ENCODE measurements around the gene MAPKAP1. TPM values are rescaled to one million over a fixed set of nuclear protein-coding genes. Genes with fewer than 3 reads are reported as not detected.

Gene MAPKAP1
- total and polyA plus RNA-seq, 8 donors: 32.7 to 212 (median 78.2) TPM

DNA sequence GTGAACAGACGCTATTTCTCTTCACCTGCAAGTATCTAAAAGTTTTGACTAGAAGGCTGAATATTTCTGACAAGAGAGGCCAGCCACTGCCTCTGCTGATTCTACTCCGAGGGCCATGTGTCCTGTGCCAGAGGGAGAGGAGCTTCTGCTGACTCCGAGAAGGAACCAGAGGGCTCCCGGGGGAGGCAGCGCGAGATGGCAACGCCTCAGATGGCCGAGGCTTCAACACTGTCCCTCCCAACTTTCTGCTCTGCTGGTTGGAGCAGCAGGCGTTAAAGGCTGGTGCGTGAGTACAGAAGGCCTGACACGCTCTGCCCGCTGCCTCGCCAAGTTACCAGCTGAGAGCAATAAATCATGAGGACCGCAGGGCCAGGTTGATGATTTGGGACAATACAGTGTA is 266.6 kb downstream of the MAPKAP1 start:
- peak in 1 of 2 donors; percentile 20 for DNase-seq
- H3K27me3 ChIP-seq: no peaks in the 10 kb centered on the region
- intact Hi-C loops (cut with DNase I; ENCODE audit: low total_unique reads): no loop called here
- no peak for TF ChIP-seq CTCF (IDR thresholded peaks at IDR 0.05)
- TF ChIP-seq EP300 (IDR thresholded peaks at IDR 0.05): no peak
- TF ChIP-seq POLR2AphosphoS5 (IDR thresholded peaks at IDR 0.05): no peak
- TF ChIP-seq POLR2A (IDR thresholded peaks at IDR 0.05): no peak
- peaks cover 13 to 77% (median 65%) of the 10 kb centered on the region in 4 donors for H3K36me3 ChIP-seq
- no peaks in the 10 kb centered on the region for H3K9me3 ChIP-seq
- H3K27ac ChIP-seq: no peak overlapping the region
- 79 to 90% (median 87%) methylated on average over 13 to 14 of the region's 14 CpGs for WGBS, 5 donors
- H3K4me3 ChIP-seq: no peak overlapping the region
- no peaks in the 10 kb centered on the region for H3K4me1 ChIP-seq

DNA sequence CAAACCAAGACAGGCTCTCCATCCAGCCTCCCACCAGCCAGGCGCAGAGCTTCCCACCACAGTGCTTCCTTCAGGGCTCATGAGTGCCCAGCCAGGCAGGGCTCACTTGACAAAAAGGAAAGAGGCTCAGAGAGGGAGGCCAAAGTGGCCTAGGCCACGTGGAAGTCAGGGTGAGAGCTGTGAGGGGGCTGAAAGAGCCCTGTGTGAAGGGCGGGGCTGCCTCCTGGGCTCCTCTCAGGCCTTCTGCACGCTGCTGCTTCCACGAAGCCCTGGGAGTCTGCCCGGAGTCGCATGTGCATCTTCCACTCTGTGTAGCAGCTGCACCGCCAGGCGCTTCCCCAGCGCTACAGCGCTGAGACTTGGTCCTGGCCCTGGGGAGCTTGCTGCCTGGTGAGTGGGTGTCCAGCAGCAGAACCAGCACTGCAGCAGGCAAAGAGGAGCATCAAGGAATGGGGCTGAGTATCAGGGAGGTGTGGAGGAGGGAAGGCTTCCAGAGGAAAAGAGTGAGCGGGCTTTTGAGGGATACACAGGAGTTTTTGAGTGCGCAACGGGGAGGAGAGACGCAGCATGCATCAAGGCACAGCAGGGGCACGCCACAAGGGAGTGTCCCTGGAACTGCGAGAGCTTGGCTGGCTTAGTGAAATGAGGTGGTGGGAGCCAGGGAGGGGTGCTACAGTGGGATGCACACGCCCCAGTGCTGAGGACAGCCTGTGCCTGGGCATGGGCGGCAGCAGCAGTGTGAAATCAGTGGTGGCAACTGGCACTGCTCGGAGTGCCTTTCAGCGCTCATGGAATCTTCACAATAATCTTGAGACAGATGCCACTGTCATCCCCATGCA is 267.4 kb downstream of the MAPKAP1 start:
- Histone ChIP-seq H3K4me3 (no peak overlapping the region), H3K27me3 (no peaks in the 10 kb centered on the region), H3K4me1 (no peaks in the 10 kb centered on the region), H3K36me3 (peaks cover 13 to 70% (median 65%) of the 10 kb centered on the region in 4 donors), H3K9me3 (no peaks in the 10 kb centered on the region), H3K27ac (no peak overlapping the region)
- TF ChIP-seq POLR2AphosphoS5 (IDR thresholded peaks at IDR 0.05) (no peak), EP300 (IDR thresholded peaks at IDR 0.05) (no peak), CTCF (IDR thresholded peaks at IDR 0.05) (no peak), POLR2A (IDR thresholded peaks at IDR 0.05) (no peak)
- 86 to 95% (median 94%) methylated on average over 16 to 21 of the region's 21 CpGs for WGBS, 5 donors
- intact Hi-C loops (cut with DNase I; ENCODE audit: low total_unique reads): no loop called here
- DNase-seq: peak in 1 of 2 donors; percentile 11

GRCh38 chr9:125438506-125439433 is 268.2 kb downstream of the MAPKAP1 start:
- intact Hi-C loops (cut with DNase I; ENCODE audit: low total_unique reads): no loop called here
- H3K36me3 ChIP-seq: peaks cover 13 to 63% (median 58%) of the 10 kb centered on the region in 4 donors
- TF ChIP-seq POLR2AphosphoS5 (IDR thresholded peaks at IDR 0.05) (no peak), CTCF (IDR thresholded peaks at IDR 0.05) (no peak), POLR2A (IDR thresholded peaks at IDR 0.05) (no peak), EP300 (IDR thresholded peaks at IDR 0.05) (no peak)
- H3K27me3 ChIP-seq: no peaks in the 10 kb centered on the region
- no peak overlapping the region for H3K4me3 ChIP-seq
- H3K27ac ChIP-seq: no peak overlapping the region
- peak in 1 of 2 donors; percentile 17 for DNase-seq
- H3K4me1 ChIP-seq: no peaks in the 10 kb centered on the region
- H3K9me3 ChIP-seq: no peaks in the 10 kb centered on the region
- 89 to 94% (median 92%) methylated on average over 25 to 32 of the region's 32 CpGs for WGBS, 5 donors

GRCh38 chr9:125437771-125438221 is 269.2 kb downstream of the MAPKAP1 start:
- Histone ChIP-seq H3K4me3 (no peak overlapping the region), H3K36me3 (peaks cover 13 to 55% (median 53%) of the 10 kb centered on the region in 4 donors), H3K27me3 (no peaks in the 10 kb centered on the region), H3K9me3 (no peaks in the 10 kb centered on the region), H3K4me1 (no peaks in the 10 kb centered on the region), H3K27ac (no peak overlapping the region)
- no peak for TF ChIP-seq CTCF (IDR thresholded peaks at IDR 0.05)
- TF ChIP-seq POLR2AphosphoS5 (IDR thresholded peaks at IDR 0.05): no peak
- TF ChIP-seq POLR2A (IDR thresholded peaks at IDR 0.05): no peak
- no peak for TF ChIP-seq EP300 (IDR thresholded peaks at IDR 0.05)
- DNase-seq: peak in 1 of 2 donors; percentile 16
- WGBS, 5 donors: 80 to 88% (median 87%) methylated on average over 13 to 15 of the region's 15 CpGs
- intact Hi-C loops (cut with DNase I; ENCODE audit: low total_unique reads): no loop called here

Data from stomach (tissue), 9 donors.